H1 (cell line): ENCODE data around the gene CHST11. TPM values are rescaled to one million over a fixed set of nuclear protein-coding genes. Genes with fewer than 3 reads are reported as not detected.

Experiments
- CTCF ChIA-PET: fragments of 300-600 bp; sonication (Branson Sonifier 250); formaldehyde crosslinking; loops from one replicate; lab custom pipeline; 2021; ENCODE audit not compliant: partially characterized antibody; lab: Charles Lee
- POLR2A ChIA-PET: fragments of 300-600 bp; sonication (Branson Sonifier 250); formaldehyde crosslinking; loops from one replicate; lab custom pipeline; 2021; ENCODE audit warnings: inconsistent platforms; ENCODE audit not compliant: partially characterized antibody; lab: Charles Lee
- DNase-seq, 2 experiments: peaks; one replicate each; pipeline versions ENCODE4 v3.0.0 to v3.0.0-alpha.2; 2010 to 2022; ENCODE audit warnings: low spot score in 2 of 2, low read depth in 1 of 2, mixed read lengths in 1 of 2
- FAIRE-seq: peaks from 2 replicates; lab custom pipeline; 2011; peaks lifted over from hg19 to GRCh38; lab: Jason Lieb, UNC
- H2AFZ ChIP-seq: 2 replicates; pipeline ENCODE4 v1.8.1; 2012; ENCODE audit warnings: low read length, inconsistent platforms
- H2AK5ac ChIP-seq: 2 replicates; pipeline ENCODE4 v1.6.1; 2013; ENCODE audit warnings: low read depth, low read length
- H2BK120ac ChIP-seq: replicated peaks from 2 replicates; pipeline ENCODE3; 2013; ENCODE audit warnings: low read depth, low read length, inconsistent platforms
- H2BK12ac ChIP-seq: 2 replicates; pipeline ENCODE4 v1.6.1; 2013; ENCODE audit warnings: low read depth, low read length
- H2BK15ac ChIP-seq: 2 replicates; pipeline ENCODE4 v1.6.1; 2013; ENCODE audit warnings: low read length
- H2BK20ac ChIP-seq: 2 replicates; pipeline ENCODE4 v1.6.1; 2013; ENCODE audit warnings: low read length
- H2BK5ac ChIP-seq: 2 replicates; pipeline ENCODE4 v1.6.1; 2013; ENCODE audit warnings: low read depth, low read length
- H3K14ac ChIP-seq: 2 replicates; pipeline ENCODE4 v1.6.1; 2013; ENCODE audit warnings: inconsistent platforms; ENCODE audit not compliant: insufficient read length
- H3K18ac ChIP-seq: 2 replicates; pipeline ENCODE4 v1.6.1; 2013; ENCODE audit warnings: low read length; ENCODE audit errors: extremely low read depth
- H3K23ac ChIP-seq: 2 replicates; pipeline ENCODE4 v1.6.1; 2013; ENCODE audit warnings: inconsistent platforms; ENCODE audit not compliant: insufficient read length
- H3K23me2 ChIP-seq: 2 replicates; pipeline ENCODE4 v1.6.1; 2013; ENCODE audit warnings: low read depth, low read length
- H3K27ac ChIP-seq: 2 replicates; pipeline ENCODE4 v1.6.1; 2011; ENCODE audit warnings: low read depth, low read length, inconsistent platforms
- H3K27me3 ChIP-seq, 4 experiments: replicated peaks in 1 of 4; 1 replicate in 1 of 4; 2 replicates in 3 of 4; pipeline versions ENCODE4 v1.6.1 to v1.8.1; 2011 to 2013; ENCODE audit warnings: low read length in 3 of 4, mild to moderate bottlenecking in 3 of 4, inconsistent platforms in 2 of 4, mixed read lengths in 2 of 4, moderate library complexity in 1 of 4; ENCODE audit not compliant: control insufficient read depth in 3 of 4, insufficient read depth in 3 of 4; ENCODE audit errors: extremely low read depth in 1 of 4
- H3K36me3 ChIP-seq, 4 experiments: 2 replicates each; pipeline versions ENCODE4 v1.6.1 to v1.8.1; 2011 to 2013; ENCODE audit warnings: mild to moderate bottlenecking in 4 of 4, low read length in 3 of 4, moderate library complexity in 2 of 4, control low read depth in 1 of 4, inconsistent platforms in 1 of 4; ENCODE audit not compliant: insufficient read depth in 4 of 4, control insufficient read depth in 2 of 4
- H3K4ac ChIP-seq: replicated peaks from 2 replicates; pipeline ENCODE3; 2013; ENCODE audit warnings: low read length, low read depth, mixed read lengths, inconsistent platforms; ENCODE audit not compliant: insufficient read length
- H3K4me1 ChIP-seq, 4 experiments: replicated peaks in 1 of 4; 1 replicate in 1 of 4; 2 replicates in 3 of 4; pipeline versions ENCODE4 v1.6.1 to v1.8.1; 2011 to 2013; ENCODE audit warnings: low read length in 3 of 4, inconsistent platforms in 2 of 4, mixed read lengths in 1 of 4; ENCODE audit not compliant: insufficient read depth in 4 of 4, control insufficient read depth in 3 of 4
- H3K4me2 ChIP-seq, 2 experiments: 2 replicates each; pipeline versions ENCODE4 v1.6.1 to v1.8.1; 2011 to 2013; ENCODE audit warnings: low read depth in 2 of 2, low read length in 2 of 2, control low read depth in 1 of 2, inconsistent platforms in 1 of 2, mild to moderate bottlenecking in 1 of 2; ENCODE audit not compliant: insufficient read depth in 1 of 2
- H3K4me3 ChIP-seq, 4 experiments: fragments of 200-600, 300-600 bp in 1 of 4; sonication (generic), shearing (Covaris generic), sonication (Bioruptor Twin) in 1 of 4; 2 replicates each; pipeline versions ENCODE4 v1.5.1 to v1.8.1; 2011 to 2016; ENCODE audit warnings: low read length in 4 of 4, low read depth in 3 of 4, control low read depth in 2 of 4, inconsistent platforms in 2 of 4, mild to moderate bottlenecking in 2 of 4, mixed read lengths in 1 of 4, moderate library complexity in 1 of 4; ENCODE audit not compliant: insufficient read depth in 2 of 4; ENCODE audit errors: extremely low read depth in 1 of 4
- H3K56ac ChIP-seq: replicated peaks from 2 replicates; pipeline ENCODE3; 2013; ENCODE audit warnings: low read depth, mild to moderate bottlenecking, mixed read lengths, low read length, inconsistent platforms; ENCODE audit not compliant: insufficient read length
- H3K79me1 ChIP-seq: 2 replicates; pipeline ENCODE4 v1.6.1; 2013; ENCODE audit warnings: low read depth, low read length, control low read depth
- H3K79me2 ChIP-seq, 2 experiments: 2 replicates each; pipeline versions ENCODE4 v1.6.1 to v1.8.1; 2012 to 2013; ENCODE audit warnings: low read length in 2 of 2, mild to moderate bottlenecking in 2 of 2, inconsistent platforms in 1 of 2; ENCODE audit not compliant: insufficient read depth in 2 of 2, control insufficient read depth in 1 of 2
- H3K9ac ChIP-seq, 4 experiments: replicated peaks in 1 of 4; 1 replicate in 1 of 4; 2 replicates in 3 of 4; pipeline versions ENCODE4 v1.6.1 to v1.8.1; 2011 to 2013; ENCODE audit warnings: low read depth in 3 of 4, low read length in 3 of 4, control low read depth in 2 of 4, mild to moderate bottlenecking in 2 of 4, moderate library complexity in 2 of 4, inconsistent platforms in 1 of 4; ENCODE audit errors: extremely low read depth in 1 of 4
- H3K9me3 ChIP-seq, 2 experiments: 2 replicates each; pipeline versions ENCODE4 v1.6.1 to v1.8.1; 2012 to 2013; ENCODE audit warnings: mild to moderate bottlenecking in 2 of 2, moderate library complexity in 2 of 2, control low read depth in 1 of 2, inconsistent platforms in 1 of 2, low read depth in 1 of 2, low read length in 1 of 2, mixed read lengths in 1 of 2; ENCODE audit not compliant: insufficient read depth in 2 of 2
- H4K20me1 ChIP-seq, 2 experiments: replicated peaks in 1 of 2; 2 replicates each; pipeline versions ENCODE3 to v1.8.1; 2011 to 2013; ENCODE audit warnings: inconsistent platforms in 2 of 2, low read length in 2 of 2, mild to moderate bottlenecking in 1 of 2; ENCODE audit not compliant: insufficient read depth in 2 of 2, control insufficient read depth in 1 of 2
- H4K5ac ChIP-seq: 2 replicates; pipeline ENCODE4 v1.6.1; 2013; ENCODE audit warnings: low read length, low read depth, mixed read lengths, inconsistent platforms; ENCODE audit not compliant: insufficient read length
- H4K8ac ChIP-seq: 2 replicates; pipeline ENCODE4 v1.8.0; 2013; ENCODE audit warnings: mild to moderate bottlenecking, moderate library complexity, low read length, inconsistent platforms; ENCODE audit not compliant: insufficient read depth; ENCODE audit errors: extremely low read depth
- H4K91ac ChIP-seq: replicated peaks from 2 replicates; pipeline ENCODE3; 2013; ENCODE audit warnings: low read length, mixed read lengths, inconsistent platforms; ENCODE audit not compliant: insufficient read length
- NRF1 ChIP-seq: IDR thresholded peaks from 2 replicates; pipeline ENCODE4 v1.6.1; 2011; ENCODE audit warnings: mild to moderate bottlenecking, low read depth, low read length, improper control_type of control experiment
- WGBS, 2 experiments: shearing (Covaris generic) in 1 of 2; methylation state at CpG; one replicate each; pipeline versions ENCODE4 v1.1.6 to v1.1.7; 2013 to 2015; ENCODE audit warnings: low lambda C conversion rate in 2 of 2, mixed read lengths in 2 of 2, inconsistent platforms in 1 of 2, low coverage in 1 of 2, missing lambda C conversion rate in 1 of 2; ENCODE audit not compliant: insufficient replicate concordance in 2 of 2, insufficient coverage in 1 of 2, insufficient read length in 1 of 2; ENCODE audit errors: extremely low coverage in 1 of 2, missing lambda C conversion rate in 1 of 2; 5-methylcytosine and 5-hydroxymethylcytosine counted together
- polyA plus RNA-seq, 7 experiments: library from polyadenylated mRNA; depleted of rRNA in 3 of 7; stranded (reverse) in 5 of 7; unstranded in 2 of 7; fragments of >200 nt in 5 of 7; fragments of 200-250 nt in 2 of 7; gene quantifications; 1 replicate in 5 of 7; 2 replicates in 1 of 7; 4 replicates in 1 of 7; pipeline versions ENCODE4 v1.2.1 to v1.2.3, GENCODE V29; 2011 to 2013; ENCODE audit warnings: missing spikeins in 2 of 7, mixed read lengths in 2 of 7
- total RNA-seq: library from RNA; stranded (reverse); fragmentation: NEBNext Ultra II Directional; extraction: Animal tissue kit (Norgen Biotek cat#: 25700); gene quantifications from 2 replicates; pipeline ENCODE4 v1.2.1, GENCODE V29; 2021

CHST11 gene
- total and polyA plus RNA-seq, 2 of the 8 experiments (the other 6 are each of a cell fraction or from before 2014, with no cell fraction given), result 14.4 to 20.8 TPM

DNA sequence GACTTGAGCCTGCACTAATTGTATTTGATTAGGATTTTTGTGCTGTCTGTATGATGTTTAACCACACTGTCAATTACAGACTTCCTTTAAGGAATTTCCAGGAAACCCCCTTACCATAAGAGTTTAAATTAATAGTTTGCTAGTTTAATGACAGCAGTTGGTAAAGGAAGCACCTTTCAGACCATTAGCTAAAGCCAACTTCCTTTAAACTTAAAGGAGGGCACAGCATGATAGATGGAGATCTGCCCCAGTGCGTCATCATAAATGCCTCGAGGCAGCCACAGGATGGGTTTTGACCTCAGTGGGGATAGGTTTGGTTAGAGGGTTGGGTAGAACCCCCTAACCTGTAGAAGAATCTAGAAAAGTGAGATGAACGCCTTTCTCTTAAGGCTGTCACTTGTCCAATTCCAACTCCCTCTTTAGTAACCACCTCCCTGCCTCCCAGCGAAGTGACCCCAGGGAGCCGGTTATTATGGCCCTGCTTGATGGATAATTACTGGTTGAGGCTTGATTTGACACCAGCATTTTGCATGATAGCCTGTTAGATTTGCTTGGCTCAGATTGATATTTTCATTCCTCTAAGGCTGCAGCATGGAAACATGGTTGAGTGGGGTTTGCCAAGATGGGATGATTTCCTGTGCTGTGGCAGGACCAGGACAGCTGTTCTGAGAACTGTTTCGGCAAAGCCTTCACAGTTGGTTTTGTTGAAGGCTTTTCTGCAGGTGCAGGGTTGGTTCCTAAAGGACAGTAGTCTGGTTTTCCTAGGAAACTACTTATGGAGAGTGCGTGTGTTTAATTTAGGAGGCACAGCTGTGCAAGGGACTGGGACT lies 62.7 kb downstream of the CHST11 start:
- Histone ChIP-seq H2BK5ac (no peak overlapping the region), H3K23me2 (peaks cover 2% of the 10 kb centered on the region; the same call in 1 of the 2 replicates), H3K23ac (no peak overlapping the region), H3K79me1 (peaks cover 9% of the 10 kb centered on the region), H3K56ac (no peak overlapping the region), H2BK15ac (no peak overlapping the region), H3K4me2 (no peak overlapping the region), H4K20me1 (peaks cover 0 to 4% of the 10 kb centered on the region in 2 experiments), H3K79me2 (peaks cover 0 to 7% of the 10 kb centered on the region in 2 experiments; a peak in 1 of 4 replicates), H3K27me3 (no peaks in the 10 kb centered on the region), H4K5ac (no peak overlapping the region), H2AK5ac (no peak overlapping the region), H4K8ac (no peak overlapping the region), H3K27ac (no peak overlapping the region), H3K4ac (no peak overlapping the region), H3K36me3 (no peaks in the 10 kb centered on the region), H2BK120ac (no peak overlapping the region), H3K18ac (no peak overlapping the region), H3K14ac (no peak overlapping the region), H4K91ac (no peak overlapping the region), H3K4me3 (no peak overlapping the region), H2BK20ac (no peak overlapping the region), H2BK12ac (no peak overlapping the region), H3K4me1 (peaks cover 0 to 5% (median 2%) of the 10 kb centered on the region in 4 experiments; a peak in 2 of 7 replicates), H2AFZ (no peak overlapping the region), H3K9me3 (no peaks in the 10 kb centered on the region), H3K9ac (no peak overlapping the region)
- WGBS, 2 experiments, result 87% methylated on average over 7 of the region's 7 CpGs; no CpG with 5 or more reads in 1 of the 2 experiments
- no peak for TF ChIP-seq NRF1
- CTCF ChIA-PET, result interaction anchor here (0.5 to 1.2 kb wide), 3 partner anchors 9 to 34 kb away, joined by 3 to 4 read pairs (median 3); no protein-coding TSS in a partner anchor
- DNase-seq, result no peak
- no peak for FAIRE-seq
- POLR2A ChIA-PET, result interaction anchor here (1.0 kb wide), 1 partner anchor 16 kb away, joined by 4 read pairs; no protein-coding TSS in a partner anchor
